Inferior parietal cortex (tissue), 1 donor: ENCODE results near the gene FAM200A.
"Not testable (repeated sequence)": the region's sequence is repeated elsewhere in the genome, so short reads cannot be mapped to it uniquely, and the experiment has no call there.

Experiments
- DNase-seq: peaks from one replicate; pipeline ENCODE4 v3.0.0-alpha.2; 2016; ENCODE audit errors: extremely low spot score

Gene FAM200A

DNA sequence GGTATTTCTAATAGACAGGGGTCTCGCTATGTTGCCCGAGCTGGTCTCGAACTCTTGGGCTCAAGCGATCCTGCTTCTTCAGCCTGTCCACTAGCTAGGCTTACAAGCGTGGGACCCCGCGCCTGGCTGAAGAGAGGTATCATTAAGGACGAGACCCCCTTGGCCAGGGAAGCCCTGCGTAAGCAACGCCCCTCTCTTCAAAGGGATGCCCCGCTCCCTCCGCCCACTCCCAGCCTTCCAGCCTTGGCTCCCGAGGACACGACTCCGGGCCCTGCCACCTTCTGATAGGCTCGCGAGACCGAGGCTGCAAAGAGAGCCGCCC, 47.7 kb downstream of the FAM200A start:
- no peak for DNase-seq

DNA sequence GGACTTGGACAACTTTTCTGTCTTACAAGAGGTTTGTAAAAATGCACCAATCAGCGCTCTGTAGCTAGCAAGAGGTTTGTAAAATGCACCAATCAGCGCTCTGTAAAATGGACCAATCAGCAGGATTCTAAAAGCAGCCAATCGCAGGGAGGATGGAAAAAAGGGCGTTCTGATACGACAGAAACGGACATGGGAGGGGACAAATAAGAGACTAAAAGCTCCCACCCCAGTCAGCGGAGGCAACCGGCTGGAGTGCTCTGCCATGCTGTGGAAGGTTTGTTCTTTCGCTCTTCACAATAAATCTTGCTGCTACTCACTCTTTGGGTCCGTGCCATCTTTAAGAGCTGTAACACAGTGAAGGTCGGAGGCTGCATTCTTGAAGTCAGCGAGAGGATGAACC, 50.7 kb downstream of the FAM200A start:
- not testable (repeated sequence) for DNase-seq

DNA sequence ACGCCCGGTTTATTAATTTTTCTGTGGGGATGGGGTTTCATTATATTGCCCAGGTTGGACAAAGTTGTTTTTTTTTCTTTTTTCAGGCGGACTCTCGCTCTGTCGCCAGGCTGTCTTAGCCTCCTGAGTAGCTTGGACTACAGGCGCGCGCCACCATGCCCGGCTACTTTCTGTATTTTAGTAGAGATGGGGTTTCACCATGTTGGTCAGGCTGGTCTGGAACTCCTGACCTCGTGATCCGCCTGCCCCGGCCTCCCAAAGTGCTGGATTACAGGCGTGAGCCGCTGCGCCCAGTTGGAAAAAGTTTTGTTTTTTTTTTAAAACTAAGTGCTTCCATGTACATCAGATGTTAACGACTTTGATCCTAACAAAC, 51.3 kb downstream of the FAM200A start:
- DNase-seq: no peak

DNA sequence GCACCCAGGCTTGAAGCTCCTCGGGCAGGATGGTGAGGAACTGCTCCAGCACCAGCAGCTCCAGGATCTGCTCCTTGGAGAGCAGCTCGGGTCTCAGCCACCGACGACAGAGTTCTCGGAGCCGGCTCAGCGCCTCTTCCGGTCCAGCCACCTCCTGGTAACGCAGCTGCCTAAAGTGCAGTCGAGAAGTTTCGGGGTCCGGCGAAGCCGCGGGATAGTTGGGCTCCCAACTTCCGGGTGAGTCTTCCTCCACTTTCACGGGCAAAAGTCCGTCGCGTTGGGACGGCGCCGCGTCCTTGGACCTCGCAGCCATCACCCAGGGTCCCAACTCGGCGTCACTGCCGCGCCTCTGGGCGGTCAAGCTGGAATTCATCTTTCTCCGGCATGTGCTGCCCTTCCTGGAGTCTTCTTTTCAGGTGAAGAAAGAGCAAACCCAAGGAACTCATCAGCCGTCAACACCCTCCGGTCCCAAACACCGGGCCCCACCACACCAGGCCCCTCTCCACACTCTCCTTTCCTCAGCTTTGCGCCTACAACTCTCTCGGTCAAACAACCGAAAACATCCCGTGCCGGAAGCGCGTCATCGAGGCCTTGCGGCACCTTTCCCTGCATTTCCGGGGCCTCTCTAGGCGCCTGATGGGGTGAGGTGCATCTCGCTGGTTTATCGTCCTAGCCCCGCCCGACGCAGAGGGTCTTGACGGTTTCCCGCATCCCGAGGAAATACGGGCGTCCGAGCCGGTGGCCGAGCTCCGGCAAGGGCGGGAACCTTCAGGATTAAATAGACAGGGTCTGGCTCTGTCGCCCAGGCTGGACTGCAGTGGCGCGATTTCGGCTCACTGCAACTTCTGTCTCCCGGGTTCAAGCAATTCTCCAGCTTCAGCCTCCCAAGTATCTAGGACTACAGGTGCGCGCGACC, 51.9 kb downstream of the FAM200A start, which contains the start of gene ZNF394:
ZNF394 (minus strand) TSS at position 561 of the 916 bp plus-strand sequence; CDS start at position 373, 188 bp downstream.
- DNase-seq: peak; percentile 98

DNA sequence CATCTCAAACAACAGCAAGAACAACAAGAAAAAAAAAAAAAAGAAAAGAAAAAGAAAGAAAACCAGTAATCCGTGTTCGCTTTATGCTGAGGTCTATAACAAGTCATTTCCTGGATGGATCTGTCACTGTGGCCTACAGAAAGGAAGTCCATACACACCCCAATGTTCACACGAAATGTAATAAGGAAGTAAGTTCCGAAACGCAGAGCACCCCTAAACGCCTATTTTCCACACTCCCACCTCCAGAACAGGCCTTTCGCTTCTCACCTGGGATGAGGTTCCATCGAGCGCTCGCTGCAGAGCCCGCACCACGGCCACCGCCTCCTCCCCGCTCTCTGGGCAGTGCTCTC, 52.6 kb downstream of the FAM200A start:
- no peak for DNase-seq

DNA sequence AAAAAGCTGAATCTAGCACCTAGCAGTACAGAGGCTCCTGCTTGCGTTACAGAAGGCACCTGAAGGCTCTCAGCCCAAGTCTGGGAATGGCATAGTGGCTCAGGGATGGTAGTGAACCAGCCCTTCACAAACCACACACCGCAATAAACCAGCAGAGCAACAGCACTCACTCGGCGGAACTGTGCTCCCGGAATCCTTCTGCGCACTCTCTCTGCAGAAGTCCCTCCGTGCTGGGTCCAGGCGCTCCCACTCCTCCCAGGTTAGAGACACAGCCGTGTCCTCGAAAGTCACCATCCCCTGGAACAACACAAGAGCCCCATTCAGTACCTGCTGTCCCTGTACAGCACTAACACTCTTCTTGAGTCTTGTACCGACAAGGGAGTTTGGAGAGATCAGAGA, 53.4 kb downstream of the FAM200A start:
- DNase-seq: no peak

DNA sequence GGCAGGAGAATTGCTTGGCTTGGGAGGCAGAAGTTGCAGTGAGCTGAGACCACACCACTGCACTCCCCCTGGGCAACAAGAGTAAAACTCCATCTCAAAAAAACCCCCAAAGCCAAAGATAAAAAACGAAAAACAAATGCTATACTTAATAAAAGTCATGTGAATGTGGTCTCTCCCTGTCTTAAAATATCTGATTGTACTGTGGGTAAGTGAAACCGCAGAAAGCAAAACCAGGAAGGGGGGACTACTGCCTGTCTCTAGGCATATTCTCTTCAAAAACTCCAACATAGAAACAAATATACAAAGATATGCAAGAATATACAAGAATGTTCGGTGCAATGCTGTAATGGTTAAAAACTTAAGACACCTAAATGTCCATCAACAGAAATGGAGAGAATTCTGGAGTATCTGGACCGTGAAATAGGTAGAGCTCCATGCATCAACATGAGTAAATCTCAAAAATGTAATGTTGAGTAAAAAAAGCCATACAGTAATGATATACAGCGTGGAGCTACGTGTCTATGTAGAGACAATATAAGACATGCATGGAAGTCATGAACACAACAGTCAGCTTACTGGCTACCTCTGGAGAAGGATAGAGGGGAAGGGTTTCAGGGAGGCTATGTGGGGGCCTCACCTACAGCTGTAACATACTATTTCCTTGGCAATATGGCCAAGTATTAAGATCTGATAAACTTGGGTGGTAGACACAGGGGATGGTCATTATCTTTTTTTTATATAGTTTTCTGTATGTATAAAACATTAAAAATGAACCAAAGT, 54.0 kb downstream of the FAM200A start:
- DNase-seq: no peak
